HCT116 (cell line): ENCODE data around the gene TMPRSS7.

Source experiments
- CBX3 ChIP-seq: IDR thresholded peaks from 2 replicates; pipeline ENCODE4 v1.6.1; 2012; ENCODE audit warnings: low read depth
- EGR1 ChIP-seq: IDR thresholded peaks from 2 replicates; pipeline ENCODE4 v1.6.1; 2012; ENCODE audit warnings: low read depth
- ELF1 ChIP-seq: IDR thresholded peaks from 2 replicates; pipeline ENCODE4 v1.6.1; 2012; ENCODE audit warnings: low read depth, borderline replicate concordance
- EZH2 ChIP-seq: fragments of 200-600 bp; sonication (generic); IDR thresholded peaks from 2 replicates; pipeline ENCODE4 v1.6.1; 2017; ENCODE audit warnings: antibody characterized with exemption, mixed run types
- POLR2A ChIP-seq: IDR thresholded peaks from 2 replicates; pipeline ENCODE4 v1.7.0; 2011; ENCODE audit warnings: borderline replicate concordance; ENCODE audit not compliant: insufficient read depth, insufficient read length; ENCODE audit errors: extremely low read depth
- POLR2AphosphoS5 ChIP-seq: IDR thresholded peaks from 2 replicates; pipeline ENCODE4 v1.6.1; 2011; ENCODE audit warnings: mild to moderate bottlenecking, low read depth, low read length, moderate library complexity
- RAD21 ChIP-seq: IDR thresholded peaks from 2 replicates; pipeline ENCODE4 v1.6.1; 2012; ENCODE audit warnings: low read depth, mild to moderate bottlenecking
- SP1 ChIP-seq: IDR thresholded peaks from 2 replicates; pipeline ENCODE4 v1.6.1; 2012; ENCODE audit warnings: low read depth
- SRF ChIP-seq: IDR thresholded peaks from 2 replicates; pipeline ENCODE4 v1.6.1; 2012; ENCODE audit warnings: low read depth
- ZFX ChIP-seq: fragments of 450-650 bp; IDR thresholded peaks from 2 replicates; pipeline ENCODE4 v1.6.1; 2017
- TF ChIP-seq, protein P1 (sequence below), 3 experiments: fragments of 200-600 bp in 1 of 3; sonication (generic) in 1 of 3; IDR thresholded peaks in 2 of 3; conservative IDR thresholded peaks in 1 of 3; 2 replicates each; pipeline ENCODE4 v1.5.1; 2012 to 2017; ENCODE audit warnings: low read depth in 2 of 3, low read length in 2 of 3, antibody characterized with exemption in 1 of 3, borderline replicate concordance in 1 of 3, control low read depth in 1 of 3, mild to moderate bottlenecking in 1 of 3, mixed read lengths in 1 of 3, mixed run types in 1 of 3, moderate library complexity in 1 of 3; ENCODE audit not compliant: insufficient read depth in 1 of 3
- TF ChIP-seq, protein P2 (sequence below): IDR thresholded peaks from 2 replicates; pipeline ENCODE4 v1.6.1; 2011; ENCODE audit warnings: mild to moderate bottlenecking, low read length, moderate library complexity; ENCODE audit not compliant: insufficient replicate concordance; ENCODE audit errors: extremely low read depth
- TF ChIP-seq, protein P3 (sequence below): IDR thresholded peaks from 2 replicates; pipeline ENCODE4 v1.6.1; 2012
- TF ChIP-seq, protein P4 (sequence below): IDR thresholded peaks from 2 replicates; pipeline ENCODE4 v1.6.1; 2012; ENCODE audit warnings: low read depth

DNA sequence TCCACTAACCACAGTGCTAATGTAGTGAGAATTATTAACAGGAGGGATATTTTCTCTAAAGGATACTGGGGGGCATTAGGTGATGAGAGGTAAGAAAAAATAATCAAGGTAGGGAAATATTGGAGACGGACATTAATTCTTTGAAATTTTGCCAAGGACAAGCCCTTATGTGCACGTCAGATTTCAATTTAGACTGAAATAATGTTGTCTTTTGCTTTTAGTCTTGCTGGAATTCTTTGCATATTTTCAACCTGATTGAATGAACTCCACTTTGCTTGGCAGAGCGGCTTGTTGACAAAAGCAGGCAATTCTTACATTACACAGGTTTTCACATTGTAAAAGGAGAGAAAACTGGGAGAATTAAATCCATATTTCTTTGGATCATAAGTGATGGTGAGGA is 26.6 kb downstream of the TMPRSS7 start:
- TF ChIP-seq, protein P1, sequence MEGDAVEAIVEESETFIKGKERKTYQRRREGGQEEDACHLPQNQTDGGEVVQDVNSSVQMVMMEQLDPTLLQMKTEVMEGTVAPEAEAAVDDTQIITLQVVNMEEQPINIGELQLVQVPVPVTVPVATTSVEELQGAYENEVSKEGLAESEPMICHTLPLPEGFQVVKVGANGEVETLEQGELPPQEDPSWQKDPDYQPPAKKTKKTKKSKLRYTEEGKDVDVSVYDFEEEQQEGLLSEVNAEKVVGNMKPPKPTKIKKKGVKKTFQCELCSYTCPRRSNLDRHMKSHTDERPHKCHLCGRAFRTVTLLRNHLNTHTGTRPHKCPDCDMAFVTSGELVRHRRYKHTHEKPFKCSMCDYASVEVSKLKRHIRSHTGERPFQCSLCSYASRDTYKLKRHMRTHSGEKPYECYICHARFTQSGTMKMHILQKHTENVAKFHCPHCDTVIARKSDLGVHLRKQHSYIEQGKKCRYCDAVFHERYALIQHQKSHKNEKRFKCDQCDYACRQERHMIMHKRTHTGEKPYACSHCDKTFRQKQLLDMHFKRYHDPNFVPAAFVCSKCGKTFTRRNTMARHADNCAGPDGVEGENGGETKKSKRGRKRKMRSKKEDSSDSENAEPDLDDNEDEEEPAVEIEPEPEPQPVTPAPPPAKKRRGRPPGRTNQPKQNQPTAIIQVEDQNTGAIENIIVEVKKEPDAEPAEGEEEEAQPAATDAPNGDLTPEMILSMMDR (IDR thresholded peaks at IDR 0.05 in 2 of 3, conservative IDR thresholded peaks at IDR 0.05 in 1 of 3; ENCODE audit: borderline replicate concordance in 1 of 3, insufficient read depth in 1 of 3, low read depth in 2 of 3, low read length in 2 of 3), result no peak
- no peak for TF ChIP-seq EGR1
- TF ChIP-seq POLR2AphosphoS5, result no peak
- no peak for TF ChIP-seq POLR2A
- no peak for TF ChIP-seq RAD21
- TF ChIP-seq SRF, result no peak
- TF ChIP-seq, protein P2, sequence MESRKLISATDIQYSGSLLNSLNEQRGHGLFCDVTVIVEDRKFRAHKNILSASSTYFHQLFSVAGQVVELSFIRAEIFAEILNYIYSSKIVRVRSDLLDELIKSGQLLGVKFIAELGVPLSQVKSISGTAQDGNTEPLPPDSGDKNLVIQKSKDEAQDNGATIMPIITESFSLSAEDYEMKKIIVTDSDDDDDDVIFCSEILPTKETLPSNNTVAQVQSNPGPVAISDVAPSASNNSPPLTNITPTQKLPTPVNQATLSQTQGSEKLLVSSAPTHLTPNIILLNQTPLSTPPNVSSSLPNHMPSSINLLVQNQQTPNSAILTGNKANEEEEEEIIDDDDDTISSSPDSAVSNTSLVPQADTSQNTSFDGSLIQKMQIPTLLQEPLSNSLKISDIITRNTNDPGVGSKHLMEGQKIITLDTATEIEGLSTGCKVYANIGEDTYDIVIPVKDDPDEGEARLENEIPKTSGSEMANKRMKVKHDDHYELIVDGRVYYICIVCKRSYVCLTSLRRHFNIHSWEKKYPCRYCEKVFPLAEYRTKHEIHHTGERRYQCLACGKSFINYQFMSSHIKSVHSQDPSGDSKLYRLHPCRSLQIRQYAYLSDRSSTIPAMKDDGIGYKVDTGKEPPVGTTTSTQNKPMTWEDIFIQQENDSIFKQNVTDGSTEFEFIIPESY, result no peak
- TF ChIP-seq EZH2, result no peak
- TF ChIP-seq SP1, result no peak
- TF ChIP-seq ZFX, result no peak
- no peak for TF ChIP-seq CBX3
- TF ChIP-seq, protein P3, sequence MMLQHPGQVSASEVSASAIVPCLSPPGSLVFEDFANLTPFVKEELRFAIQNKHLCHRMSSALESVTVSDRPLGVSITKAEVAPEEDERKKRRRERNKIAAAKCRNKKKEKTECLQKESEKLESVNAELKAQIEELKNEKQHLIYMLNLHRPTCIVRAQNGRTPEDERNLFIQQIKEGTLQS, result no peak
- TF ChIP-seq ELF1, result no peak
- TF ChIP-seq, protein P4, sequence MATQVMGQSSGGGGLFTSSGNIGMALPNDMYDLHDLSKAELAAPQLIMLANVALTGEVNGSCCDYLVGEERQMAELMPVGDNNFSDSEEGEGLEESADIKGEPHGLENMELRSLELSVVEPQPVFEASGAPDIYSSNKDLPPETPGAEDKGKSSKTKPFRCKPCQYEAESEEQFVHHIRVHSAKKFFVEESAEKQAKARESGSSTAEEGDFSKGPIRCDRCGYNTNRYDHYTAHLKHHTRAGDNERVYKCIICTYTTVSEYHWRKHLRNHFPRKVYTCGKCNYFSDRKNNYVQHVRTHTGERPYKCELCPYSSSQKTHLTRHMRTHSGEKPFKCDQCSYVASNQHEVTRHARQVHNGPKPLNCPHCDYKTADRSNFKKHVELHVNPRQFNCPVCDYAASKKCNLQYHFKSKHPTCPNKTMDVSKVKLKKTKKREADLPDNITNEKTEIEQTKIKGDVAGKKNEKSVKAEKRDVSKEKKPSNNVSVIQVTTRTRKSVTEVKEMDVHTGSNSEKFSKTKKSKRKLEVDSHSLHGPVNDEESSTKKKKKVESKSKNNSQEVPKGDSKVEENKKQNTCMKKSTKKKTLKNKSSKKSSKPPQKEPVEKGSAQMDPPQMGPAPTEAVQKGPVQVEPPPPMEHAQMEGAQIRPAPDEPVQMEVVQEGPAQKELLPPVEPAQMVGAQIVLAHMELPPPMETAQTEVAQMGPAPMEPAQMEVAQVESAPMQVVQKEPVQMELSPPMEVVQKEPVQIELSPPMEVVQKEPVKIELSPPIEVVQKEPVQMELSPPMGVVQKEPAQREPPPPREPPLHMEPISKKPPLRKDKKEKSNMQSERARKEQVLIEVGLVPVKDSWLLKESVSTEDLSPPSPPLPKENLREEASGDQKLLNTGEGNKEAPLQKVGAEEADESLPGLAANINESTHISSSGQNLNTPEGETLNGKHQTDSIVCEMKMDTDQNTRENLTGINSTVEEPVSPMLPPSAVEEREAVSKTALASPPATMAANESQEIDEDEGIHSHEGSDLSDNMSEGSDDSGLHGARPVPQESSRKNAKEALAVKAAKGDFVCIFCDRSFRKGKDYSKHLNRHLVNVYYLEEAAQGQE, result no peak
